ENCODE data around the gene RAB31. TPM values are rescaled to one million over a fixed set of nuclear protein-coding genes. Genes with fewer than 3 reads are reported as not detected.

The RAB31 gene
- total and polyA plus RNA-seq, 2 of the 13 experiments (the other 11 are each of a cell fraction or from before 2014, with no cell fraction given): 1.1 to 1.7 TPM

- ATAC-seq: peak; percentile 87
- H3K4me3 ChIP-seq (replicated peaks in 1 of 3; ENCODE audit: insufficient read depth in 1 of 3, low read depth in 2 of 3, low read length in 3 of 3): no peak overlapping the region
- H4K20me1 ChIP-seq (ENCODE audit: insufficient read depth, low read length): no peaks in the 10 kb centered on the region
- H3K4me1 ChIP-seq (ENCODE audit: insufficient read depth, low read length): peaks cover 29% of the 10 kb centered on the region
- WGBS (ENCODE audit: low lambda C conversion rate): 39% methylated on average over 9 of the region's 9 CpGs
- peak; percentile 99 for FAIRE-seq
- H3K27ac ChIP-seq (ENCODE audit: extremely low read length, insufficient read depth, low read length): peak overlapping the region; percentile 51
- peaks cover 15% of the 10 kb centered on the region for H3K9me3 ChIP-seq (ENCODE audit: low read length)
- peak overlapping the region; percentile 39 for H3K4me2 ChIP-seq (ENCODE audit: low read depth, low read length)
- ChIA-PET POLR2A (interaction anchor here (0.8 to 2.3 kb wide), 10 partner anchors 13 to 81 kb away, joined by 3 to 19 read pairs (median 4); partner anchors contain the start of genes TXNDC2 and VAPA), CTCF (ENCODE audit: low intra/inter-chr PET ratio, low total read pairs) (no interaction called here)
- H3K27me3 ChIP-seq (ENCODE audit: control insufficient read depth in 1 of 2, insufficient read depth in 2 of 2, low read length in 2 of 2): no peaks in the 10 kb centered on the region; a peak in 1 of 5 replicates
- BruUV-seq (replicated peaks): no TSS peak
- H2AFZ ChIP-seq (ENCODE audit: low read length): no peak overlapping the region
- in situ Hi-C loops (cut with HindIII; ENCODE audit: extremely low pct_ligation_motif_present, low pct_unique_long_range_greater_than_20kb): no loop called here
- intact Hi-C loops (cut with micrococcal nuclease; ENCODE audit: unreplicated experiment): no loop called here
- DNase-seq (ENCODE audit: low spot score): peak; percentile 95
- H3K79me2 ChIP-seq (ENCODE audit: insufficient read depth, low read length): no peaks in the 10 kb centered on the region
- no peaks in the 10 kb centered on the region for H3K36me3 ChIP-seq (replicated peaks in 1 of 2; ENCODE audit: control insufficient read depth in 1 of 2, insufficient read depth in 2 of 2, low read length in 2 of 2)
- H3K9ac ChIP-seq (ENCODE audit: insufficient read depth, low read depth, low read length): no peak overlapping the region
- TF ChIP-seq FOXM1 (CRISPR knock-in tag; IDR thresholded peaks at IDR 0.05) (no peak), TOPORS (CRISPR knock-in tag; IDR thresholded peaks at IDR 0.05) (0 out of 2 replicates have a peak, but pooled peaks have one; percentile 38), ZBTB25 (CRISPR knock-in tag; IDR thresholded peaks at IDR 0.05) (peak; percentile 81), ZNF724P (CRISPR knock-in tag; IDR thresholded peaks at IDR 0.05; ENCODE audit: borderline replicate concordance) (no peak), ZSCAN12 (CRISPR knock-in tag; IDR thresholded peaks at IDR 0.05) (no peak), TEAD2 (CRISPR knock-in tag; IDR thresholded peaks at IDR 0.05) (no peak), SRSF9 (IDR thresholded peaks at IDR 0.05; ENCODE audit: borderline replicate concordance, insufficient read depth, low read depth, low read length, poor library complexity, severe bottlenecking) (no peak), NFIB (CRISPR knock-in tag; IDR thresholded peaks at IDR 0.05; ENCODE audit: borderline replicate concordance) (no peak), ZC3H4 (CRISPR knock-in tag; IDR thresholded peaks at IDR 0.05; ENCODE audit: borderline replicate concordance) (no peak), ZNF337 (CRISPR knock-in tag; IDR thresholded peaks at IDR 0.05; ENCODE audit: borderline replicate concordance, low read depth) (no peak), MXI1 (IDR thresholded peaks at IDR 0.05; ENCODE audit: borderline replicate concordance, low read depth, low read length) (no peak), HINFP (CRISPR knock-in tag; IDR thresholded peaks at IDR 0.05; ENCODE audit: low read depth) (no peak), SAP130 (CRISPR knock-in tag; IDR thresholded peaks at IDR 0.05; ENCODE audit: low read depth) (peak; percentile 70; the same call in 1 of the 2 replicates), KAT7 (CRISPR knock-in tag; IDR thresholded peaks at IDR 0.05; ENCODE audit: borderline replicate concordance) (no peak), ZNF432 (CRISPR knock-in tag; IDR thresholded peaks at IDR 0.05; ENCODE audit: borderline replicate concordance) (no peak), ZNF251 (CRISPR knock-in tag; IDR thresholded peaks at IDR 0.05) (no peak), CREB1 (IDR thresholded peaks at IDR 0.05) (no peak), CREB1 (CRISPR knock-in tag; IDR thresholded peaks at IDR 0.05) (peak; percentile 71), FOXK2 (IDR thresholded peaks at IDR 0.05) (no peak), NFKBIZ (CRISPR knock-in tag; IDR thresholded peaks at IDR 0.05) (peak; percentile 79; the same call in 1 of the 2 replicates), SYNCRIP (IDR thresholded peaks at IDR 0.05; ENCODE audit: insufficient read depth, low read depth, low read length) (no peak), ZNF652 (CRISPR knock-in tag; IDR thresholded peaks at IDR 0.05; ENCODE audit: borderline replicate concordance, low read depth) (peak; percentile 99), DBP (CRISPR knock-in tag; IDR thresholded peaks at IDR 0.05; ENCODE audit: not compliant biosample characterization) (no peak), FOXC1 (CRISPR knock-in tag; IDR thresholded peaks at IDR 0.05; ENCODE audit: borderline replicate concordance) (no peak)
These were observed 161.8 kb downstream of the RAB31 start for GRCh38 chr18:9869715-9870430.
